ENCODE measurements around the gene USP27X.

- TF ChIP-seq GABPA (IDR thresholded peaks at IDR 0.05 in 1 of 2, conservative IDR thresholded peaks at IDR 0.05 in 1 of 2) (no peak), MAX (IDR thresholded peaks at IDR 0.05) (no peak), CTCF (IDR thresholded peaks at IDR 0.05; ENCODE audit: low read depth, low read length, missing input control) (no peak), REST (IDR thresholded peaks at IDR 0.05) (no peak), ATF3 (IDR thresholded peaks at IDR 0.05) (no peak), ZBTB33 (IDR thresholded peaks at IDR 0.05) (no peak), SP1 (IDR thresholded peaks at IDR 0.05) (no peak), YY1 (IDR thresholded peaks at IDR 0.05) (no peak), NR2F2 (IDR thresholded peaks at IDR 0.05) (no peak)
These were observed 18.3 kb upstream of the USP27X start for GRCh38 chrX:49860867-49861535.

All from liver (tissue), 3 donors.